Naive B cell (primary cell): ENCODE data around the gene EIF4B. TPM values are rescaled to one million over a fixed set of nuclear protein-coding genes. Genes with fewer than 3 reads are reported as not detected.

Experiments
- ATAC-seq, 2 donors: fragments of 150-1000 bp; cut with Tn5 transposase; 2 replicates each; pipeline ENCODE4 v1.10.0; 2021; ENCODE audit warnings: low read depth in 2 of 2, mild to moderate bottlenecking in 2 of 2, moderate library complexity in 2 of 2
- DNase-seq: peaks from one replicate; pipeline ENCODE4 v3.0.0; 2022
- H3K27ac Mint-ChIP-seq, 6 donors: one replicate each; pipeline ENCODE4 v1.8.0; 2020 to 2022; ENCODE audit warnings: mild to moderate bottlenecking in 6 of 6, mixed read lengths in 6 of 6, moderate library complexity in 5 of 6, inconsistent platforms in 2 of 6
- H3K27me3 Mint-ChIP-seq, 3 donors: one replicate each; pipeline ENCODE4 v1.8.0; 2021 to 2022; ENCODE audit warnings: mixed read lengths in 3 of 3, mild to moderate bottlenecking in 1 of 3
- H3K36me3 Mint-ChIP-seq, 2 donors: one replicate each; pipeline ENCODE4 v1.8.0; 2020 to 2022; ENCODE audit warnings: mixed read lengths in 2 of 2, inconsistent platforms in 1 of 2, mild to moderate bottlenecking in 1 of 2
- H3K4me1 Mint-ChIP-seq, 3 donors: one replicate each; pipeline ENCODE4 v1.8.0; 2020 to 2022; ENCODE audit warnings: mixed read lengths in 3 of 3, inconsistent platforms in 1 of 3, mild to moderate bottlenecking in 1 of 3, moderate library complexity in 1 of 3
- H3K4me3 Mint-ChIP-seq, 8 donors: one replicate each; pipeline ENCODE4 v1.8.0; 2020 to 2022; ENCODE audit warnings: mild to moderate bottlenecking in 8 of 8, mixed read lengths in 8 of 8, moderate library complexity in 8 of 8, inconsistent platforms in 2 of 8
- H3K9me3 Mint-ChIP-seq, 7 donors: one replicate each; pipeline ENCODE4 v1.8.0; 2020 to 2022; ENCODE audit warnings: mixed read lengths in 7 of 7, mild to moderate bottlenecking in 5 of 7, inconsistent platforms in 2 of 7, moderate library complexity in 1 of 7
- polyA plus RNA-seq, 6 donors: library from polyadenylated mRNA; unstranded; fragments of 300-500 nt; fragmentation: Illumina TruSeq; gene quantifications; one replicate each; pipeline ENCODE4 v1.2.3, GENCODE V29; 2021; ENCODE audit warnings: low read depth in 6 of 6

Gene EIF4B, protein sequence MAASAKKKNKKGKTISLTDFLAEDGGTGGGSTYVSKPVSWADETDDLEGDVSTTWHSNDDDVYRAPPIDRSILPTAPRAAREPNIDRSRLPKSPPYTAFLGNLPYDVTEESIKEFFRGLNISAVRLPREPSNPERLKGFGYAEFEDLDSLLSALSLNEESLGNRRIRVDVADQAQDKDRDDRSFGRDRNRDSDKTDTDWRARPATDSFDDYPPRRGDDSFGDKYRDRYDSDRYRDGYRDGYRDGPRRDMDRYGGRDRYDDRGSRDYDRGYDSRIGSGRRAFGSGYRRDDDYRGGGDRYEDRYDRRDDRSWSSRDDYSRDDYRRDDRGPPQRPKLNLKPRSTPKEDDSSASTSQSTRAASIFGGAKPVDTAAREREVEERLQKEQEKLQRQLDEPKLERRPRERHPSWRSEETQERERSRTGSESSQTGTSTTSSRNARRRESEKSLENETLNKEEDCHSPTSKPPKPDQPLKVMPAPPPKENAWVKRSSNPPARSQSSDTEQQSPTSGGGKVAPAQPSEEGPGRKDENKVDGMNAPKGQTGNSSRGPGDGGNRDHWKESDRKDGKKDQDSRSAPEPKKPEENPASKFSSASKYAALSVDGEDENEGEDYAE
- polyA plus RNA-seq, result 100 to 1,000 TPM in 2 of 6 donors, 10 to 100 TPM in 4; 69.1 to 104 (median 87.0) TPM

DNA sequence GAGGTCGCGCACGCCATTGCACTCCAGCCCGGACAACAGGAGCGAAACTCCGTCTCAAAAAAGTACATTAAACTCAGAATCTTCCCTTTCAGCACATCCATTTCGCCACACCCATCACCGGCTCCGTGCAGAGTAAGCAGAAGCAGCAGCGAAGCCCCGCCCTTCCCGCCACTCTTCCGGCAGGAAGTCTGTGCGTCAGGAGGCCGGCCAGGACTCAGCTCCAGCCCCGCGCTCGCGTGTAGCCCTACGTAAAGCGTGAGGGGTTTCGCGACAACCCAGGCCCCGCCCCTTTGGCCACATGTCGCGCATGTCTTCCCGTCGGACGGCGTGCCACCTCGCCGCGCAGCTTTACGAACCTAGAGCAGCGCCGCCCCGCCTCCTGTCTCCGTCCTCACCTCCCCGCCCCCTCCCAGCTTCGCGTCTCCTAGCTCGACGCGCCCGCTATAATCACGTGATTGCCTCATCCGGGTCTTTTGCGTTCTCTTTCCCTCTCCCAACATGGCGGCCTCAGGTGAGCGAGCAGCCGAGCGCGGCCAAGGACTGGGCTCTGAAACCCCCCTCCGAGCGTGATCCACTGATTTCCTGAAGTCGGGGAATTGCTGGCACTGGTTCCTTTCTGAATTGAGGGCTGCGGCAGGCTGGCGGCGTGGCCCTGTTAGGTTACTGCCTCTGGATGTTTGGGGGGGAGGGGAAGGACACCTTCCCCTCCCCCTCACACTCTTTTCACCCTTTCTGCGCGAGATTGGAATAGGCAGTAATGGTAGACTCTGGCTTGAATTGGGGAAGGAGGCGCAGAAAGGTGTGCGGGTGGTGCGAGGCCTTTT lies at the start of gene EIF4B:
TSS of gene EIF4B (plus strand) at position 471 of the 824 bp plus-strand sequence. CDS start at position 499, 28 bp downstream.
- Mint-ChIP-seq H3K4me1 (peaks cover 28 to 57% (median 37%) of the 10 kb centered on the region in 3 donors), H3K27ac (peak within 1 kb of the TSS; percentile 97 to 100 (median 99)), H3K9me3 (no peaks in the 10 kb centered on the region), H3K27me3 (peaks cover 0 to 5% (median 0%) of the 10 kb centered on the region in 3 donors), H3K4me3 (peak within 1 kb of the TSS; percentile 96 to 100 (median 99)), H3K36me3 (no peaks in the 10 kb centered on the region)
- DNase-seq, result peak; percentile 99
- ATAC-seq, result peak; percentile 82 to 89

DNA sequence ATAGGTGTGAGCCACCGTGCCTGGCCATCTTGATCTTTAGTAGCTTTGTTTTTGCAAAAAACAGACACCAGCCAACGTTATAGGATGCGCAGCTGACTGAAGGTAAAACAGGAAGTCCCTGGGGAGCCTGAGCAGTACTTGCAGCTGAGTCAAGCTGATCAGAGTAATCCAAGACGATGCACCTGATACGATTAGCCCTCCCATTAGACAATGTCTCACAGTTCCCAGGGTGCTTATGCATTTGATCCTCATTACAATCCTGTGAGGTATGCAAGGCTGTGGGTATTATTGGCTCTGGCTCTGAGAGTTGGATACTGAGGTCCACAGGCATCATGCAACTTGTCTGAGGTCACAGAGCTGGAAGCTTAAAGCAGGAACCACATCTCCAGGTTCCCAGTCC lies 49.3 kb upstream of the EIF4B start:
- ATAC-seq (no peak), DNase-seq (no peak)
- Mint-ChIP-seq H3K9me3 (no peaks in the 10 kb centered on the region), H3K36me3 (no peaks in the 10 kb centered on the region), H3K27ac (no peak overlapping the region), H3K4me3 (no peak overlapping the region), H3K27me3 (peaks cover 3 to 18% (median 12%) of the 10 kb centered on the region in 3 donors), H3K4me1 (no peaks in the 10 kb centered on the region)

GRCh38 chr12:52964556-52965336 lies 41.5 kb upstream of the EIF4B start:
- Mint-ChIP-seq H3K27ac (no peak overlapping the region), H3K27me3 (peaks cover 16 to 43% (median 42%) of the 10 kb centered on the region in 3 donors), H3K4me3 (no peak overlapping the region), H3K9me3 (peaks cover 0 to 1% (median 0%) of the 10 kb centered on the region in 7 donors), H3K4me1 (no peaks in the 10 kb centered on the region), H3K36me3 (no peaks in the 10 kb centered on the region)
- DNase-seq (no peak), ATAC-seq (no peak)

- Mint-ChIP-seq H3K36me3 (no peaks in the 10 kb centered on the region), H3K27me3 (peaks cover 21 to 47% (median 38%) of the 10 kb centered on the region in 3 donors), H3K4me3 (no peak overlapping the region), H3K9me3 (peaks cover 0 to 1% (median 0%) of the 10 kb centered on the region in 7 donors), H3K4me1 (no peaks in the 10 kb centered on the region), H3K27ac (no peak overlapping the region)
- DNase-seq (no peak), ATAC-seq (no peak)
These were observed 40.9 kb upstream of the EIF4B start for GRCh38 chr12:52965337-52965731.

DNA sequence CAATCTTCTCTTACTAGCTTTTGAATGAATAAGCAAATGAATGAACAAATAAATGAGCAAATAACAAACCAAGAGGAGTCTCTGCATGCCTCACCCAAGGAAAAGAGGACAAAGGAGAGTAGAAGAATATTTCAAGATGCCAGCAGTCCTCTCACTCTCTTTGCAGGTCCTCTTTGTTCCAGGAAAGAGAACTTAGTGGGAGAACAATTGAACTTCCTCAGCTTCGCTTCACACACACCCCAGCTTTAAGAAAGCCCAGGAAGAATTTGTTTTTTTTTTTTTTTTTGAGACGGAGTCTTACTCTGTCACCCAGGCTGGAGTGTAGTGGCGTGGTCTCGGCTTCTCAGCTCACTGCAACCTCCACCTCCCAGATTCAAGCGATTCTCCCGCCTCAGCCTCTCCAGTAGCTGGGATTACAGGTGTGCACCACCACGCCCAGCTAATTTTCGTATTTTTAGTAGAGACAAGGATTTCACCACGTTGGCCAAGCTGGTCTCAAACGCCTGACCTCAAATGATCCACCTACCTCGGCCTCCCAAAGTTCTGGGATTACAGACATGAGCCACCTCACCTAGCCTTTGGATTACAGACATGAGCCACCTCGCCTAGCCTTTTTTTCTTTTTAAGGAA lies 37.0 kb upstream of the EIF4B start:
- Mint-ChIP-seq H3K9me3 (peaks cover 0 to 1% (median 0%) of the 10 kb centered on the region in 7 donors), H3K4me3 (no peak overlapping the region), H3K36me3 (no peaks in the 10 kb centered on the region), H3K27me3 (peaks cover 19 to 31% (median 19%) of the 10 kb centered on the region in 3 donors), H3K4me1 (no peaks in the 10 kb centered on the region), H3K27ac (no peak overlapping the region)
- ATAC-seq, result no peak
- no peak for DNase-seq

- DNase-seq, result no peak
- H3K27ac Mint-ChIP-seq, result no peak overlapping the region
- H3K36me3 Mint-ChIP-seq, result no peaks in the 10 kb centered on the region
- no peak for ATAC-seq
- no peaks in the 10 kb centered on the region for H3K4me1 Mint-ChIP-seq
- no peak overlapping the region for H3K4me3 Mint-ChIP-seq
- H3K9me3 Mint-ChIP-seq, result peaks cover 0 to 1% (median 0%) of the 10 kb centered on the region in 7 donors
- peaks cover 16 to 30% (median 18%) of the 10 kb centered on the region in 3 donors for H3K27me3 Mint-ChIP-seq
These were observed 36.3 kb upstream of the EIF4B start for GRCh38 chr12:52969828-52970569.

GRCh38 chr12:52971679-52972329 lies 34.5 kb upstream of the EIF4B start:
- H3K36me3 Mint-ChIP-seq, result no peaks in the 10 kb centered on the region
- ATAC-seq, result no peak
- H3K27me3 Mint-ChIP-seq, result peaks cover 23 to 38% (median 25%) of the 10 kb centered on the region in 3 donors
- H3K4me3 Mint-ChIP-seq, result peak overlapping the region in 1 of 8 donors; percentile 25
- no peaks in the 10 kb centered on the region for H3K4me1 Mint-ChIP-seq
- no peak overlapping the region for H3K27ac Mint-ChIP-seq
- H3K9me3 Mint-ChIP-seq, result no peaks in the 10 kb centered on the region
- no peak for DNase-seq

- no peak for DNase-seq
- H3K4me1 Mint-ChIP-seq, result no peaks in the 10 kb centered on the region
- no peaks in the 10 kb centered on the region for H3K9me3 Mint-ChIP-seq
- H3K4me3 Mint-ChIP-seq, result no peak overlapping the region
- peaks cover 26 to 54% (median 47%) of the 10 kb centered on the region in 3 donors for H3K27me3 Mint-ChIP-seq
- no peak overlapping the region for H3K27ac Mint-ChIP-seq
- ATAC-seq, result no peak
- no peaks in the 10 kb centered on the region for H3K36me3 Mint-ChIP-seq
These were observed 31.1 kb upstream of the EIF4B start for GRCh38 chr12:52975204-52975603.

DNA sequence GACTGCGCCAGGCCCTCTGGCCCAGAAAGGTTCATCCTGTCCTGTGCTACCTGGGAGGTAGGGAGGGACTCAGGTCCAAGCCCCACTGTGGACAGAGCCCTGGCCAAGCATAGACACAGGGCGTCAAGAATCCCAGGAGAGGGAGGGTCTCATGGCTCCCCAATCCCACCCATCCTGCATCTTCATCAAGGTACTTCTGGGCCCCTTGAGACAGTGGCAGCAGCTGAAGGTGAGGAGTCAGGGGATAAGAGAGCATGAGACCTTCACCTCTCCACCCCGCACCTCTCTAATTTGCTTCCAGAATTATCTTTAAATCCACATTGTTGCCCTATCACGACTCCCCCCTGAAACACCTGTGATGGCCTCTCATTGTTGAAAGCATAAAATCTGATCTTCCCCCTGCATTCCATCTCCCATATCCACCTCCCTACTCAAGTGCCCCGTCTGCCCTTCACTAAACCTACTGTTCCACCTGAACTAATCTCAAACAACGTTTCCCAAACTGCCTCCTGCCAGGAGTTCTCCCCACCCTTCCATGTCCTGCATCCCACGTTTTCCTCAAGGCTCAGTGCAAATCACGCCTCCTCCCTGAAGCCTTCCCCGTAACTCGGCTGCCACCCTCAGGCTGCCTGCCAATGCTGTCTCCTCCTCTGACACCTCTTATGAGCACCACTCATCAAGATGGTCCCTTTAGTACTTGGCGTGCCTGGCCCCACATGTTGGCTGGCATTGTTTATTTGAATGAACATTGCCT lies 30.3 kb upstream of the EIF4B start:
- DNase-seq (no peak), ATAC-seq (no peak)
- no peaks in the 10 kb centered on the region for H3K9me3 Mint-ChIP-seq
- H3K27me3 Mint-ChIP-seq, result peaks cover 30 to 57% (median 55%) of the 10 kb centered on the region in 3 donors
- peaks cover 0 to under 1% (median 0%) of the 10 kb centered on the region in 3 donors for H3K4me1 Mint-ChIP-seq
- no peaks in the 10 kb centered on the region for H3K36me3 Mint-ChIP-seq
- peak overlapping the region in 1 of 6 donors; percentile 34 for H3K27ac Mint-ChIP-seq
- H3K4me3 Mint-ChIP-seq, result no peak overlapping the region

GRCh38 chr12:52976574-52977071 lies 29.6 kb upstream of the EIF4B start:
- Mint-ChIP-seq H3K27ac (peak overlapping the region in 1 of 6 donors; percentile 34), H3K4me1 (peaks cover 0 to 1% (median 0%) of the 10 kb centered on the region in 3 donors), H3K4me3 (no peak overlapping the region), H3K9me3 (no peaks in the 10 kb centered on the region), H3K36me3 (no peaks in the 10 kb centered on the region), H3K27me3 (peaks cover 31 to 57% (median 55%) of the 10 kb centered on the region in 3 donors)
- DNase-seq (no peak), ATAC-seq (no peak)

DNA sequence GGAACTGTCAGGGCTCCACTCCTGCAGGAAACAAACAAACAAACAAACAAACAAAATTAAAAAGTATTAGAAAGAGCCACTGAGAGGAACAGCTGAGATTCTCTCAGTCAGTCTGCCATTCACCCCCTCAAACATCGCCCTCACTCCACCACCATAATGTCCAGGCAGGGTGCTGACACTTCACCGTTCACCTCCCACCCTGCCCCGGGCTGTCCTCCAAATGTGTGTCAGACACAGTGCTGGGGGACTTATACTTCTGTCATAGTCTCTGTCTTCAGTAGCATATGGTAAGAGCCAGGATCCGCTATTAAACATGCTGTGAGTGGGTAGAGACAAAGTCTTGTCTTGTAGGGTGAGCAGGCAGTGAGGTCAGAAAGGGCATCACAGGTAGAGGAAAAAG lies 29.1 kb upstream of the EIF4B start:
- no peak for DNase-seq
- no peaks in the 10 kb centered on the region for H3K9me3 Mint-ChIP-seq
- no peaks in the 10 kb centered on the region for H3K36me3 Mint-ChIP-seq
- H3K4me1 Mint-ChIP-seq, result peaks cover 0 to 1% (median 0%) of the 10 kb centered on the region in 3 donors
- H3K27ac Mint-ChIP-seq, result no peak overlapping the region
- peaks cover 27 to 57% (median 55%) of the 10 kb centered on the region in 3 donors for H3K27me3 Mint-ChIP-seq
- H3K4me3 Mint-ChIP-seq, result no peak overlapping the region
- no peak for ATAC-seq
